ENCODE data around the gene HOXB1.

Gene HOXB1

GRCh38 chr17:48554412-48555257 lies 23.8 kb upstream of the HOXB1 start:
- no peak for DNase-seq (ENCODE audit: low read depth)

DNA sequence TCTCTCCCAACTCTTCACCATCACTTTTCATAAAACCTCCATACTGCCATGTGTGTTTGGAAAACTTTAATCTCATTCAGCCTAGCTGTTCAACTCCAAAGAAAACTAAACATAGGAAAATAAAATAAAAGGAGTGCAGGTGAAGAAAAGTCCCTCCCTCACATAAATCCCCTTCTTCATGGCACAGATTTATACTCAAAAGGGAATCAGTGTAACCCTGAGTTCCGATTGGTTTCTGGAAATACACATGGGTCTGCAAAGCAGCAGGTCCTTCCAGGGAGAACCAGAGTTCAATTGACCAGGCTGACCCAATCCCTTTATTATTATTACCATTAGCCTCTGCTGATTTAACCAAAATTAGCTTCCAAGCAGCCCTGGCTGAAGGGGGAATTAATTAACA lies 23.0 kb upstream of the HOXB1 start:
- DNase-seq (ENCODE audit: low read depth) = no peak

DNA sequence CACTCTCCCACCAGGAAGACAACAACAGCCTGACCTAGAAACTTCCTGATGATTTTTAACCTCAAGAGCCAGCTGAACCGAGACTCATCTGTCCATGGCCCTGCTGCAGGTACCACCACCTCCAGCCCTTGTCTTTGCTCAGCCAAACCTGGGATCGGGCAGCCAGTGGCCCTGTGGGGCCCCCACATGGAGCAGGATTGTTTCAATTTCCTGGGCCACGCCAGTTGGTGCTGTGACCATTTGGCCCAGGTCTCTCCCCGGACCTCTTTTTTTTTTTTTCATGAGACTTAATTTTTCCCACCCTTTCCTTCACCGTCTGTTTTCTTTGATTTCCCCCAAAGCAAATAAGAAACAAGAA lies 22.4 kb upstream of the HOXB1 start:
- no peak for DNase-seq (ENCODE audit: low read depth)

DNA sequence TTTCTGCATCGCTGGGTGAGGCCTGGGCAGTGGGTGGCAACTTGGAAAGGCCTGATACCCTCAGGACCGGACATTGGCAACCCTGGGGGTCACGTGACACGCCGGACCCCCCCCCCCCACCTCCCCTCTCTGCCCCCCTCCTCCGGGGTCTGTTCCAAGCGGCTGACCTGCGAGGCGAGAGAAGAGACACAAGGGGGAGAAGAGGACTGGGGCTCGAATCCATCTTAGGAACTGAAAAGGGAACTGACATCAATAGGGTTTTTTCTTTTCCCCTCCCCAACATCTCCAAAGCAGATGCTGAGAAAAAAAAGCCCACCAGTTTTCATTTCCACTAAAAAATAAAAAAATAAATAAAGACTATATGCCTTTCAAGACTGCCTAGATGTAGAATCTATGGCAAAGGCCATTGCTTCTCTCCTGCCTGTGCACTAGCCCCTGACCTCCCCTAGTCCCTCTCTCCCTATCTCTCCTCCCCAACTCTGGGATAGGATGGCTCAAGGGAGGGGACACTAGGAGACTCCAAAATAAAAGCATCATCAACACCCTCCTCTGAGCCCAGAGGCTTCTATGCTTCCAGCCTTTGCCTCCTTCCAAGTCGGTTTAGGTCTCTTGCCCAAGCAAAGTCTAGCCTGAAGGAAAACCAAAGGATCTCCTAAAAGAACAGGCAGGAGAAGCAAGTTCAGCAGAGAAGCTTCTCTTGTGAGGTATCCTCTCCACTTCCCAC lies 21.8 kb upstream of the HOXB1 start:
- DNase-seq (ENCODE audit: low read depth) = no peak

DNA sequence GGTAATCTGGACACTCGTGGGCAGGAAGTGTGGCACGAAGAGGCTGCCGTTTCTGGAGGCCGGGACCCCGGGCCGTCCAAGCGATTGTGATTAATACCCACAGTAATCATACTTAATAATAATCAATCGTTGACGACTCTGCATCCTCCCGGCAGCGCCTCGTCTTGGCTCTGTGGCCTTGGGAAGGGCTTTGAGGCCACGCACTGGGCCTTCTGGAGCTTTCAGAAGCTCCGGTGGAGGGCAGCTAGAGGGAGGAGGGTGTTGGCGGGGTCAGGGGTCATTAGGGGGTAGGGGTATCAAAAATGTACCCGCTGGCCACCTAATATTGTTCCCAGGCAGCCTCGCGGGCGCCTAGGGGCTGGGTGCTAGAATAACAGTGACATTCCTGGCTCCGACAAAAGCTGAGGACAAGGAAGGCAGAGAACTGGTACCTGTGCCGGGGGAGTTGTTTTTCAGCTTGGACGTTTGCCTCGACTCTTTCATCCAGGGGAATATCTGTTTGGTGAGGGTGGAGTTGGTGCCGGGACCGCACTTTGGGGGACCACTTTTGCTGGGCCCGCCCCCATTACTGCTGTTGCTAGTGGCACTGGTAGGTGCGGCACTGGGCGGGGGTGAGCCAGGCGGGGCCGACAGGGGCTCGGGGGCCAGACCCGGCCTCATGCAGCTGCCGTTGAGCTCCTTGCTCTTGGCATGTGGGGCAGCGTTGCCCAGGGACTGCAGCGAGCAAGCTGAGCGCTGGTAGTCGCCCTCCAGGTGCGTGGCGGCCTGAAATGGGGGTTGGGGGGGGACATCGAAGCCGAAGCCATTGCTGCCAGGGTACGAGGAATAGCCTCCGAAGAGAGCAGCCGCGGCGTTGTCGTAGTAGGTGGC lies 21.0 kb upstream of the HOXB1 start:
- DNase-seq (ENCODE audit: low read depth) = no peak

DNA sequence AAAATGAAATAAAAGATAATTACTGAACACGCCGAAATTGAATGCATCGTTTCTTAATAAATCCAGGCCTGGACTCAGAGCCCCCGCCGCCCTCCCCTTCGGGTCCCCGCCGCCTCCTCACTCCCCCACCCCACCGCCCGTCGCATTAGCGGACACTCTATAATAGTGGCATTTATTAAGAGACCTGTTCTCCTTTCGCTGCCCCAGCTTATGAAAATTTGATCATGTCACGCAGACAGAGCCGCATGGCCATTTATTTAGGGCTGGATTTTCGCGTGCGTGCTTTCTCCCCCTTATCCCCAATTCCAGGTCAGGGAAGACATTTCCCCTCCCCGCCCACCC lies 20.4 kb upstream of the HOXB1 start:
- no peak for DNase-seq (ENCODE audit: low read depth)

DNA sequence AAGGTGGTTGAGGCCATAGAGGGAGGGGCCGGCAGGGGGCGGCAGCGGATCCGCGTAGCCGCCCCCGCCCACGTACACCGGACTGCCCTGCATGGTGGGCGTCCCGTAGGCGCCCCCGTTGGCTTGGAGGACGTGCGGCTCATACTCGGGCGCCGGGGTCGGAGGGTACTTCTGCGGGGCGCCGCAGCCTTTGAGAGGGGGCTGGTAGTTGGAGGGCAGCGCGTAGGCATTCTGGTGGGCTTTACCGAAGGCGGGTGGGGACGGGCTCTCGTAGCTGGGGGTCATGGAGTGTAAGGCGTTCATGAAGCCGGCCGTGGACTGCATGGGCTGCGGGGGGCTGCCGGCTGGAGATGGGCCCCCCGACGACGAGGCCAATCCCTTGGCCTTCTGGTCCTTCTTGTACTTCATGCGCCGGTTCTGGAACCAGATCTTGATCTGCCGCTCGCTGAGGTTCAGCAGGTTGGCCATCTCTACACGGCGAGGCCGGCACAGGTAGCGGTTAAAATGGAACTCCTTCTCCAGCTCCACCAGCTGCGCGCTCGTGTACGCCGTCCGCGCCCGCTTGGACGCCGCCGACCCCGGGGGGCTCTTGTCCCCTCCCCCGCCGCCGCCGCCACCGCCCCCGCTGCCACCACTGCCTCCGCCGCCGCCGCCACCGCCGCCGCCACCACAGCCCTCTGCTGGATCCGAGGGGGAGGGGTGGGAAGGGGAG lies 19.8 kb upstream of the HOXB1 start:
- DNase-seq (ENCODE audit: low read depth) = no peak

- no peak for DNase-seq (ENCODE audit: low read depth)
These were observed 19.2 kb upstream of the HOXB1 start for GRCh38 chr17:48549914-48550501.

- DNase-seq (ENCODE audit: low read depth) = no peak
These were observed 18.4 kb upstream of the HOXB1 start for GRCh38 chr17:48549281-48549630.

DNA sequence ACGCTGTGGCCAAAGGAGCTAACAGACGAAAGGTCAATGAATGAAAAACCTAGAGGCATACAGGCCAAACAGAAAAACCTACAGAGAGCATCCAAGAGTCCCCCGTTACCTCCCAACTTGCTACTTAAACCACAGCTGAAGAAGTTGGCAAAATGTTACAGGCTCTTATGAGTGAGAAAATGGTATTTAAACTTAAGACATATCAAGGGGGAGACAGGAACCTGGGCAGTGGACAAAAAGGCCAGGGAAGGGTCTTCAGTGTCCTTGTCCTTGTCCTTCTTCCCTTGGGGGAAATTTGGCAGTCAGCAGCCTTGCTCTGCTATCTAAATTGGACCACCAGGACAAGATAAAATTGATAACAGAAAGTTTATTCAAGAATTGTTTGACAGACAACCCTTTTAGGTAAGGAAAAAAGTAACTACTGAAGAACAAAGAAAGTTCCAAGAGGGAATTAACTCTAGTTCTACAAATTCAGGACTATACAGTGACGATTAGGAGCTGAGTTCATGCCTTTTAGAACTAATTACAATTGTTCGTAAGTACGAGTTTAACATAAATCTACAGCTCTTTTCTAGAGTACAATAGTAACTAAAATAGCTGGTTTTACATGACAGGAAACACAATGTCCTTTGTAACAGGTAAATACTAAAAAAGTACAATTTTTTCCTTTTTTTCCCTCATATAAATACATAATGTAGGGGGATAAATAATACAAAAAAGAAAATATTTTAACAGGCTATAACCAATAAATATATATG lies 17.9 kb upstream of the HOXB1 start:
- no peak for DNase-seq (ENCODE audit: low read depth)

DNA sequence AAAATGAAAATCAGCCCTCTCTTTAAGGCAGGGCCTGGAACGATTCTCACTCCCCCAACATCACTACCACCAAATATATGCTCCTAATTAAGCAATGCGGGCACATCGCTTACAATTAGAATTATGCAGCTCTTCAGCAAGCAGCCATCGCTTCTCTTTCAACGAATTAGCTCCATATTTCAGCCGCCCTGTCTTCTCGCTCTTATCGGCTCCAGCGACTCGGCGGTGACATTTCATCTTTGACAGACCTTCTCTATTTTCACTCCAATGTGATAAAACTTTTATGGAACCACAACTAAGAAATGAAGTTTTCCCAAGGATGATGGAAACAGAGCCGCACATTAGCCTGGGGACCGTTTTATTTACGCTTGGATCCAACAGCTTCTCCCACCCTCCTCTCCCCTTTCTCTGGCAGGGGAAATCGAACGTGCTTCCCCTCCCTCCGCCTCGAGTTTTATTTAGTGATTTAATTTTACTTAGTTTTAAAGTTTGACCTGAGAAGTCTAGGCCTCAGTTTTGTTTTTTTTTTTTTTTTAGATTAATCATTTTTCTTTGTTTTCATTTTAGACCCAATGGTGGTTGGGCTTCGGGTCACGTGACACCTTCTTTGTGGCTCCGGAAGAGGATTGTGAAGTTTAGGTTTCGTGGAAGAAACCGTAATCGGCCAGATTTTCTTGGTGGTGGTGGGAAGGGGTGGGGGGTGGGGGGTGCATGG lies 17.2 kb upstream of the HOXB1 start:
- DNase-seq (ENCODE audit: low read depth) = no peak

- DNase-seq (ENCODE audit: low read depth) = no peak
These were observed 16.4 kb upstream of the HOXB1 start for GRCh38 chr17:48546924-48547807.

DNA sequence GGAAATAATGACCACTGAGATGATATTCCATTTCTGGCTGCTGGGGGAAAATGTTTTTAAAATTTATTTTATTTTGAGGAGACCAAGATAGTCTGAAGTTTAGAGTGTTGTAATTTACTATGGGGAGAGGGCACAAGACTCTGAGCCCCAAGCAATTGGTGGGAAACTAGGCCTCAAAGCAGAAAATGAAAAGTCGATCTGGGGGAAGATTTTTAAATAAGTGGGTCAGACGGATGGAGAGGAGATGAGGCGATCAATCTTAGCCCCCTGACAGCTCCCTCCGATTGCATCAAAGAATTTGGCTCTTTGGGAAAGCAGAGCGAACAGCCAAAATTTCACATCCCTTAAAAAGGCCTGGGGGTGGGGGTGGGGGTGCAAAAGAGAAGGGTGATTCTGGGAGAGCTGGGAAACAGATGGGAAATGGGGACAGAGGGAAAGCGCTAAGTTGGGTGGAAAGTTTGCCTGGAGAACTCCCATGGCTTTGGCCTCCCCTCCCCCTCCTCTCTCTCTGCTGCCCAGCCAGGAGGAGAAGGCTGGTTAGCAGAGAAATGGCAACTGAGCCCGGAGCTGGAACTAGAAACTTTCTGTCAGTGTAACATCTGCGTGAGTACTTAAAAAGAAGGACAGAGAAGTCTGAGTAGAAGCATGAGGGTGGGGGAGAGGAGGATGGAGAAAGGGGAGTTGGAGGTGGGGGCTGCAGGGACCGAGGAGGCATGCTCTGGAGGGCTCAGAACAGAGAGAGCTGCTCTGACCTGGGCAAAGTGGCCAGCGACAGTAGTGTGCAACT lies 15.5 kb upstream of the HOXB1 start:
- DNase-seq (ENCODE audit: low read depth) = no peak

- DNase-seq (ENCODE audit: low read depth) = no peak
These were observed 14.7 kb upstream of the HOXB1 start for GRCh38 chr17:48545539-48545938.

DNA sequence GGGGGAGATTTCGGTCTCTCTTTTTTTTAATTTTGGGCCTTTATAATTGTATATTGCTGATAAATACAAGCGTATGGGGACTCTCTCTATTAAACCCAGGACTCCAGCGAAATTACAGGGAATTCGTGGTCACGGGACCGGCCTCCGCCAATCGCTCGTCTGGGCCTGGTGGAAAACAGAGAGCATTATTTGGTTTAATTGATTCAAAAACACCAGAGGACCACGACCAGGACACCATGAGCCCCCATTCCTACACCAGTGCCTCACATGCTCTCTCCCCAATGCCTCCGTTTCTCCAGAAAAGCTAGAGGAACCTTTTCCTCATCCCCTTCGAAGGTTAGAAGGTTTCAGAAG lies 14.2 kb upstream of the HOXB1 start, which contains the start of gene HOXB2:
TSS of gene HOXB2 (minus strand) at position 88 of the 354 bp plus-strand sequence. CDS start 198 bp downstream, outside the sequence.
- DNase-seq (ENCODE audit: low read depth) = no peak

DNA sequence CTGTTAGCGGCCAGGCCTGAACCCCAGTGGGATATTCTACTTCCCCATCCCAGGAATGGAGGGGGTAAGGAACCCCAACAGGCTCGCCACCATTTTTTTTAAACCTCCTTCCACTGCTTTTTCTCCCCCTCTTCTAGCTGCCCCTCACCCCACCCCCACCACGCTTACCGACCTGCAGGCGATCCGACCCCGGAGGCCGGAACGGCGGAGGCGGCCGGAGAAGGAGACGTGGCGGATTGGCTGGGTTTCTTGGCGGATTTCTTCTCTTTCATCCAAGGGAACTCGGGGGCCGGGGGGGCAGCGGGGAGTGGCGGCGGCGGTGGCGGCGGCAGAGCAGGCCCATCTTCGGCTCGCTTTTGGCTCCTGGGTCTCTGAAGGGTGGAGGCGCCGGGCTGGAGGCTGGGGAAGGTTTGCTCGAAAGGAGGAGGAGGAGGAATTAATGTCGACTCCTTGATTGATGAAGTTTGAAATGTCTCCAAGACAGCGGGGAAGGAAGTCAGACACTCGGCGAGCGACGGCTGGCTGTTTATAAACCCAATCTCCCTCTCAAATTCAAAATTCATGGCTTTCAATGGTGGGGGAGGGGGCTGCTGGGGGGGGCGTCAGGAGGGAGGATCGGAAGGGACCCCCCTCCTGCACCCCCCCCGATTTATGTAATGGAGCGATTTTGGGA lies 13.7 kb upstream of the HOXB1 start:
- no peak for DNase-seq (ENCODE audit: low read depth)

DNA sequence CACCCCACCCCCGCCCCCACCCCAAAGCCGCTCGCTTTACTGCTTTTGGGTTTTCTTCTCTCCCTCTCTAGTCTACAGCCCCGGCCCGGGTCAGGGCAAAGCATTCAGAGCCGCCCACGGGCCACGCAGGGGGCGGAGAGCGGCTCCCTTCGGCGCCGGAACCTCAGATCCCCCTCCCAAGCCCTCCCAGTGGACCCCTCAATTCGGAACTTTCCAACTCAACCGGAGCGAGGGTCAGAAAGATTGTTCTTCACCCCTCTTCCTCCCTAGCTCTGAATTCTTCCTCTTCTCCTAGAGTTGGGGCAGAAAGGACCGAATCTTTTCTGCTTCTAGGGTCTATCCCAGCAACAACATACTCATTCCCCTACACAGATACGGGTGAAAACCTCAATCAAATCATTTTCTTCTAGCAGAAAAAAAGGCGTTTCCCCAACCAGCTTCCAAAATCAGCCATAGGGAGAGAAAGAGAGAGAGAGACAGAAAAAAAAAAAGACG lies 13.1 kb upstream of the HOXB1 start:
- no peak for DNase-seq (ENCODE audit: low read depth)

Measured in stimulated activated CD8-positive, alpha-beta memory T cell treated with anti-CD3 and anti-CD28 coated beads, Interleukin-7, amount 100 ng/mL, for 24 hours (primary cell).